ENCODE results near the gene FNIP1. TPM values are rescaled to one million over a fixed set of nuclear protein-coding genes. Genes with fewer than 3 reads are reported as not detected.

FNIP1 gene
- total and polyA plus RNA-seq, 2 of the 13 experiments (the other 11 are each of a cell fraction or from before 2014, with no cell fraction given) = 10.9 to 29.3 TPM

DNA sequence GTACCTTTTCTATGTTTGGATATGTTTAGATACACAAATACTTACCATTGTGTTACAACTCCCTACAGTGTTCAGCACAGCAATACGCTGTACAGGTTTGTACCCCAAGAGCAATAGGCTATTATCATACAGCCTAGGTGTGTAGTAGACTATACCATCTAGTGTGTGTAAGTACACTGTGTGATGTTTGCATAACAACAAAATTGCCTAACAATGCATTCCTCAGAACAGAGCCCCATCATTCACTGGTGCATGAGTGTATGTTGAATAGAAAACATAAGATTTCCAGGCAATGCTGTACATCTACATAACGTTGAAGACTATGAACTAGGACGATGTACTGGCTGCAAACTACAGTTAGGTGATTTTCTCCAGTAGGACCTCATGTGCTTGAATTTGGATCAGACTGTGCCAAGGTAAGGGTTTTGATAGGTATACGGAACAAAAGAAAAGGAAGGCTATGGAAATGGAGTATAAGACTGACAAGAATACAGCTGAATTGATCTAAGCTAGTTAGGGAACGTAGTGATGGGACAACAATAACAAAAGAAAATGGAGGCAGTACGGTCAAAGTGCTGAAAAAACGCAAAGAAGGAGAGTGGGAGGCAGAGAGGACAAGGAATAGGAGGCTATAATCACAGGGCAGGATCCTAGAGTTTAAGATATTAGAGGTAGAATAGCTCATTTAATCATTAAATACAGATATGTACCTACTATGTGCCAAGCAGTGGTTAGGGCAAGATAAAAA is 46.9 kb downstream of the FNIP1 start:
- in situ Hi-C loops (cut with HindIII; ENCODE audit: extremely low pct_ligation_motif_present, low pct_unique_long_range_greater_than_20kb) = no loop called here
- Histone ChIP-seq H3K27ac (ENCODE audit: extremely low read length, insufficient read depth, low read length) (no peak overlapping the region), H3K4me2 (ENCODE audit: low read depth, low read length) (no peak overlapping the region), H3K4me1 (ENCODE audit: insufficient read depth, low read length) (peaks cover 21% of the 10 kb centered on the region), H3K9ac (ENCODE audit: insufficient read depth, low read depth, low read length) (no peak overlapping the region), H3K27me3 (ENCODE audit: control insufficient read depth in 1 of 2, insufficient read depth in 2 of 2, low read length in 2 of 2) (no peaks in the 10 kb centered on the region), H2AFZ (ENCODE audit: low read length) (no peak overlapping the region), H3K4me3 (replicated peaks in 1 of 3; ENCODE audit: insufficient read depth in 1 of 3, low read depth in 2 of 3, low read length in 3 of 3) (no peak overlapping the region), H3K36me3 (replicated peaks in 1 of 2; ENCODE audit: control insufficient read depth in 1 of 2, insufficient read depth in 2 of 2, low read length in 2 of 2) (no peaks in the 10 kb centered on the region), H3K79me2 (ENCODE audit: insufficient read depth, low read length) (peaks cover 88% of the 10 kb centered on the region), H3K9me3 (ENCODE audit: low read length) (no peaks in the 10 kb centered on the region), H4K20me1 (ENCODE audit: insufficient read depth, low read length) (peaks cover 29% of the 10 kb centered on the region)
- DNase-seq (ENCODE audit: low spot score) (no peak), ATAC-seq (peak; percentile 37; the same call in 2 of the 3 replicates), FAIRE-seq (no peak)
- ChIA-PET POLR2A (no interaction called here), CTCF (ENCODE audit: low intra/inter-chr PET ratio, low total read pairs) (no interaction called here)
- BruUV-seq (replicated peaks) = no TSS peak
- 96% methylated on average over 7 of the region's 7 CpGs for WGBS (ENCODE audit: low lambda C conversion rate)
- intact Hi-C loops (cut with micrococcal nuclease; ENCODE audit: unreplicated experiment) = no loop called here
- TF ChIP-seq, protein P1, sequence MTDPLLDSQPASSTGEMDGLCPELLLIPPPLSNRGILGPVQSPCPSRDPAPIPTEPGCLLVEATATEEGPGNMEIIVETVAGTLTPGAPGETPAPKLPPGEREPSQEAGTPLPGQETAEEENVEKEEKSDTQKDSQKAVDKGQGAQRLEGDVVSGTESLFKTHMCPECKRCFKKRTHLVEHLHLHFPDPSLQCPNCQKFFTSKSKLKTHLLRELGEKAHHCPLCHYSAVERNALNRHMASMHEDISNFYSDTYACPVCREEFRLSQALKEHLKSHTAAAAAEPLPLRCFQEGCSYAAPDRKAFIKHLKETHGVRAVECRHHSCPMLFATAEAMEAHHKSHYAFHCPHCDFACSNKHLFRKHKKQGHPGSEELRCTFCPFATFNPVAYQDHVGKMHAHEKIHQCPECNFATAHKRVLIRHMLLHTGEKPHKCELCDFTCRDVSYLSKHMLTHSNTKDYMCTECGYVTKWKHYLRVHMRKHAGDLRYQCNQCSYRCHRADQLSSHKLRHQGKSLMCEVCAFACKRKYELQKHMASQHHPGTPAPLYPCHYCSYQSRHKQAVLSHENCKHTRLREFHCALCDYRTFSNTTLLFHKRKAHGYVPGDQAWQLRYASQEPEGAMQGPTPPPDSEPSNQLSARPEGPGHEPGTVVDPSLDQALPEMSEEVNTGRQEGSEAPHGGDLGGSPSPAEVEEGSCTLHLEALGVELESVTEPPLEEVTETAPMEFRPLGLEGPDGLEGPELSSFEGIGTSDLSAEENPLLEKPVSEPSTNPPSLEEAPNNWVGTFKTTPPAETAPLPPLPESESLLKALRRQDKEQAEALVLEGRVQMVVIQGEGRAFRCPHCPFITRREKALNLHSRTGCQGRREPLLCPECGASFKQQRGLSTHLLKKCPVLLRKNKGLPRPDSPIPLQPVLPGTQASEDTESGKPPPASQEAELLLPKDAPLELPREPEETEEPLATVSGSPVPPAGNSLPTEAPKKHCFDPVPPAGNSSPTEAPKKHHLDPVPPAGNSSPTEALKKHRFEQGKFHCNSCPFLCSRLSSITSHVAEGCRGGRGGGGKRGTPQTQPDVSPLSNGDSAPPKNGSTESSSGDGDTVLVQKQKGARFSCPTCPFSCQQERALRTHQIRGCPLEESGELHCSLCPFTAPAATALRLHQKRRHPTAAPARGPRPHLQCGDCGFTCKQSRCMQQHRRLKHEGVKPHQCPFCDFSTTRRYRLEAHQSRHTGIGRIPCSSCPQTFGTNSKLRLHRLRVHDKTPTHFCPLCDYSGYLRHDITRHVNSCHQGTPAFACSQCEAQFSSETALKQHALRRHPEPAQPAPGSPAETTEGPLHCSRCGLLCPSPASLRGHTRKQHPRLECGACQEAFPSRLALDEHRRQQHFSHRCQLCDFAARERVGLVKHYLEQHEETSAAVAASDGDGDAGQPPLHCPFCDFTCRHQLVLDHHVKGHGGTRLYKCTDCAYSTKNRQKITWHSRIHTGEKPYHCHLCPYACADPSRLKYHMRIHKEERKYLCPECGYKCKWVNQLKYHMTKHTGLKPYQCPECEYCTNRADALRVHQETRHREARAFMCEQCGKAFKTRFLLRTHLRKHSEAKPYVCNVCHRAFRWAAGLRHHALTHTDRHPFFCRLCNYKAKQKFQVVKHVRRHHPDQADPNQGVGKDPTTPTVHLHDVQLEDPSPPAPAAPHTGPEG (CRISPR knock-in tag; IDR thresholded peaks at IDR 0.05) = no peak
- TF ChIP-seq ZKSCAN1 (IDR thresholded peaks at IDR 0.05; ENCODE audit: low read length) = 0 out of 2 replicates have a peak, but pooled peaks have one; percentile 43
- TF ChIP-seq CEBPB (IDR thresholded peaks at IDR 0.05; ENCODE audit: borderline replicate concordance, low read depth, low read length) = no peak
- TF ChIP-seq RFX5 (IDR thresholded peaks at IDR 0.05; ENCODE audit: low read depth, low read length) = no peak
- TF ChIP-seq ZNF781 (CRISPR knock-in tag; IDR thresholded peaks at IDR 0.05; ENCODE audit: borderline replicate concordance, not compliant biosample characterization) = no peak
- TF ChIP-seq NFIB (CRISPR knock-in tag; IDR thresholded peaks at IDR 0.05; ENCODE audit: borderline replicate concordance) = no peak
- no peak for TF ChIP-seq SOX13 (IDR thresholded peaks at IDR 0.05)
- peak in 1 of 2 experiments; percentile 71; a peak in 2 of 4 replicates for TF ChIP-seq SOX13 (CRISPR knock-in tag; conservative IDR thresholded peaks at IDR 0.05 in 1 of 2, IDR thresholded peaks at IDR 0.05 in 1 of 2)
- TF ChIP-seq, protein P2, sequence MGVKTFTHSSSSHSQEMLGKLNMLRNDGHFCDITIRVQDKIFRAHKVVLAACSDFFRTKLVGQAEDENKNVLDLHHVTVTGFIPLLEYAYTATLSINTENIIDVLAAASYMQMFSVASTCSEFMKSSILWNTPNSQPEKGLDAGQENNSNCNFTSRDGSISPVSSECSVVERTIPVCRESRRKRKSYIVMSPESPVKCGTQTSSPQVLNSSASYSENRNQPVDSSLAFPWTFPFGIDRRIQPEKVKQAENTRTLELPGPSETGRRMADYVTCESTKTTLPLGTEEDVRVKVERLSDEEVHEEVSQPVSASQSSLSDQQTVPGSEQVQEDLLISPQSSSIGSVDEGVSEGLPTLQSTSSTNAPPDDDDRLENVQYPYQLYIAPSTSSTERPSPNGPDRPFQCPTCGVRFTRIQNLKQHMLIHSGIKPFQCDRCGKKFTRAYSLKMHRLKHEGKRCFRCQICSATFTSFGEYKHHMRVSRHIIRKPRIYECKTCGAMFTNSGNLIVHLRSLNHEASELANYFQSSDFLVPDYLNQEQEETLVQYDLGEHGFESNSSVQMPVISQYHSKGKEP (CRISPR knock-in tag; IDR thresholded peaks at IDR 0.05) = no peak
- TF ChIP-seq, protein P3, sequence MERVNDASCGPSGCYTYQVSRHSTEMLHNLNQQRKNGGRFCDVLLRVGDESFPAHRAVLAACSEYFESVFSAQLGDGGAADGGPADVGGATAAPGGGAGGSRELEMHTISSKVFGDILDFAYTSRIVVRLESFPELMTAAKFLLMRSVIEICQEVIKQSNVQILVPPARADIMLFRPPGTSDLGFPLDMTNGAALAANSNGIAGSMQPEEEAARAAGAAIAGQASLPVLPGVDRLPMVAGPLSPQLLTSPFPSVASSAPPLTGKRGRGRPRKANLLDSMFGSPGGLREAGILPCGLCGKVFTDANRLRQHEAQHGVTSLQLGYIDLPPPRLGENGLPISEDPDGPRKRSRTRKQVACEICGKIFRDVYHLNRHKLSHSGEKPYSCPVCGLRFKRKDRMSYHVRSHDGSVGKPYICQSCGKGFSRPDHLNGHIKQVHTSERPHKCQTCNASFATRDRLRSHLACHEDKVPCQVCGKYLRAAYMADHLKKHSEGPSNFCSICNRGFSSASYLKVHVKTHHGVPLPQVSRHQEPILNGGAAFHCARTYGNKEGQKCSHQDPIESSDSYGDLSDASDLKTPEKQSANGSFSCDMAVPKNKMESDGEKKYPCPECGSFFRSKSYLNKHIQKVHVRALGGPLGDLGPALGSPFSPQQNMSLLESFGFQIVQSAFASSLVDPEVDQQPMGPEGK (CRISPR knock-in tag; IDR thresholded peaks at IDR 0.05) = no peak
- TF ChIP-seq, protein P4, sequence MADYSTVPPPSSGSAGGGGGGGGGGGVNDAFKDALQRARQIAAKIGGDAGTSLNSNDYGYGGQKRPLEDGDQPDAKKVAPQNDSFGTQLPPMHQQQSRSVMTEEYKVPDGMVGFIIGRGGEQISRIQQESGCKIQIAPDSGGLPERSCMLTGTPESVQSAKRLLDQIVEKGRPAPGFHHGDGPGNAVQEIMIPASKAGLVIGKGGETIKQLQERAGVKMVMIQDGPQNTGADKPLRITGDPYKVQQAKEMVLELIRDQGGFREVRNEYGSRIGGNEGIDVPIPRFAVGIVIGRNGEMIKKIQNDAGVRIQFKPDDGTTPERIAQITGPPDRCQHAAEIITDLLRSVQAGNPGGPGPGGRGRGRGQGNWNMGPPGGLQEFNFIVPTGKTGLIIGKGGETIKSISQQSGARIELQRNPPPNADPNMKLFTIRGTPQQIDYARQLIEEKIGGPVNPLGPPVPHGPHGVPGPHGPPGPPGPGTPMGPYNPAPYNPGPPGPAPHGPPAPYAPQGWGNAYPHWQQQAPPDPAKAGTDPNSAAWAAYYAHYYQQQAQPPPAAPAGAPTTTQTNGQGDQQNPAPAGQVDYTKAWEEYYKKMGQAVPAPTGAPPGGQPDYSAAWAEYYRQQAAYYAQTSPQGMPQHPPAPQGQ (CRISPR knock-in tag; IDR thresholded peaks at IDR 0.05; ENCODE audit: borderline replicate concordance) = no peak

Measured in HepG2 (cell line).